Stimulated activated CD4-positive, alpha-beta T cell treated with anti-CD3 and anti-CD28 coated beads, Interleukin-4, amount 100 ng/mL, for 1 hour (primary cell): ENCODE data around the gene LBHD2.
"Not testable (repeated sequence)": the region's sequence is repeated elsewhere in the genome, so short reads cannot be mapped to it uniquely, and the experiment has no call there.

ENCODE experiments used
- DNase-seq: peaks from one replicate; pipeline ENCODE4 v3.0.0-alpha.2; 2020

LBHD2 gene

GRCh38 chr14:103107455-103107854 is 23.4 kb downstream of the LBHD2 start:
- no peak for DNase-seq

DNA sequence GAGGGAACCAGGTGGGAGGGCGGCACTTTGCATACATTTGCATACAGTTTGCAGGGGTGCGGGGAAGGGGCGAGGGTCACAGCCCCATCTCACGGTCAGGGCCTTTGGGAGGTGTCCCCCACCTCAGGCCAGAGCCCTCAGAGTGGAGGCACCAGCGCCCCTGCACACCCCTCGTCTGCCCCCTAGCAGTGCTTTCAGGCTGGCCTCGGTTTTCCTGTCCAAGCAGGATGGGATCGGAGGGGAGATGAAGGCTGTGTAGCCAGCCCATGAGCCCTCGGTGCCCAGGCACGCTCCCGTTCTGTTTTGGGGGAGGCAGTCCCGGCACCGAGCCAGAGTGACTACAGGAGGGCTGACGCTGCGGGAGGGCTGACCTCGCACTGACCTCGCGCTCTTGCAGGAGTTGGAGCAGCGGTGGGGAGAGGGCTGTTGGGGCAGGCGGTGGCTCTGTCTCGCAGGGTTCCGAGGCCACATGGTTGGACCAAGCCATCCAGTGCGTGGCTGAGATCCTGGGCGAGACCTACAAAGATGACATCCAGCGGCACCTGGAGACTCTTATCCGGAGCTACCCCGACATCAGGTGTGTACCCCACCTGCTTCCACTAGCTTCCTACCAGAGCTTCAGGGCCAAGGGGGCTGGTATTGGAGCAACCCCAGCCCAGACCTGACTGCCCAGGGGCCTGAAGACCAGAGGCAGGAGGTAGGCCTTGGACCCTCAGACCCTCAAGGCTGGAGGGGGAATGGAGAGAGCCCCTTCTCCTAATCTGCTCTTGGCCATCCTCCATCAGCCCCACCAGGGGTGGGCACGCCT is 24.1 kb downstream of the LBHD2 start:
- no peak for DNase-seq

GRCh38 chr14:103108749-103109207 is 24.8 kb downstream of the LBHD2 start:
- no peak for DNase-seq

- no peak for DNase-seq
Observed at GRCh38 chr14:103109535-103110441, 25.8 kb downstream of the LBHD2 start.

DNA sequence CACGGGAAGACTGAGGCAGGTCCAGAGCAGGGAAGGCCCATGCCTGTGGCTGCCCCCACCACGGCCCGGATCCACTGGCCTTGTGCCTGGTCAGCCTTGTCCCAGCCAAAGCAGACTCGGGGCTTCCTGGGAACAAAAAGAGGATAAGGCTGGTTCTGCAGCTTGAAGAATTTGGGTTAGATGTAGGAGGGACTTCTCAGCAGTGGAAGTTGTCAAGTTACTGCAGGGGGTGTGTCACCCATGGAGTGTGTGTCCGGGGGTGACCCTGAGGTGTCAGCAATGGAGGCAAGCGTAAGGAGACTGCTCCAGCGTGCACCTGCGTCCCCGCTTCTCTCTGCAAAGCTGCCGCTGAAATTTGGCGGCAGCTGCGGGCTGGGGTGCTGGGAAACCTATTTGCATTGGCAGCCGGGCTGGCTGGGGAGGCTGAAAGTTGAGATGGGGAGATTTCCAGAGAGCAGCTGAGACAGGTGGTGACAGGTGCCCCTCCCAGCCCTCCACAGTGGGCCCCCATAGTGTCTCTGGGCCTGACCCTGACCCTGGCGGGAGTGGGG is 26.7 kb downstream of the LBHD2 start:
- no peak for DNase-seq

- DNase-seq: no peak
Observed at GRCh38 chr14:103111232-103111868, 27.3 kb downstream of the LBHD2 start.

DNA sequence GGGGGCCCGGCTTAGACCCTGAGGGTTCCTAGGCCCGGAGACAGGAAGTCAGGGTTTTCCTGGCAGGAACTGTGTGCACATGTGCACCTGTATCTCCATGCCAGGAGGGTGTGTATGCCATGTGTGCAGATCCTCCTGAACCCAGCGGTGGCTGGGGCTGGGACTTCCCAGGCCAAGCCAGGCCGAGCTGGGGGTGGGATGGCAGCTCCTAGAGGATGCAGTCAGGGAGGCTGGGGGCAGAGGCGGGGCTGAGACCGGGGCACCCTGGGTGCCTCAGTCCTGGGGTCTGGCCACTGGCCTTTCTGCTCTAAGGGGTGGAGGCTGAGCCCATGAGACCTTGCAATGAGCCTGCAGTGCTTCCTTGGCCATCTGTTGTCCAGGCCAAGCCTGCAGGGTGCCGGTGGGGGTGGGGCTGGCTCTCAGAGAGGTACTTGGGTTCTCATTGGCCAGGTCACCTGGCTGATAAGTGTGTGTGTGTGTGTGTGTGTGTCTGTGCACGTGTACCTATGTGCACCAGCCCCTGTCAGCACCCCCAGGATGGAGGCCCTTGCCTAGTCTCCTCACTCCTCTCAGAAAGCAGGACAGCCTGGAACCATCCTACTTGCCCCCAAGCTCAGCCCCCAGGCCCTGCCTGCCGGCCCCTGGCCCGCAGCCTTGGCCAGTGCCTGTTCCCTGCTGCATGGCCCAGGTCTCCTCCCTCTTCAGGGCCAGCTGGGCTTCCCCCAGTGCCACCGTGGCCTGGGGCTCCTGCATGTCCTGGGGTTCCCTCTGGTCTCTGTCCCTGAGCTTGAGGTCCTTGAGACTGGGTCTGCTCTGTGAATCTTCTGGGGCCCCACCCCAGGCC is 28.6 kb downstream of the LBHD2 start:
- DNase-seq: no peak

DNA sequence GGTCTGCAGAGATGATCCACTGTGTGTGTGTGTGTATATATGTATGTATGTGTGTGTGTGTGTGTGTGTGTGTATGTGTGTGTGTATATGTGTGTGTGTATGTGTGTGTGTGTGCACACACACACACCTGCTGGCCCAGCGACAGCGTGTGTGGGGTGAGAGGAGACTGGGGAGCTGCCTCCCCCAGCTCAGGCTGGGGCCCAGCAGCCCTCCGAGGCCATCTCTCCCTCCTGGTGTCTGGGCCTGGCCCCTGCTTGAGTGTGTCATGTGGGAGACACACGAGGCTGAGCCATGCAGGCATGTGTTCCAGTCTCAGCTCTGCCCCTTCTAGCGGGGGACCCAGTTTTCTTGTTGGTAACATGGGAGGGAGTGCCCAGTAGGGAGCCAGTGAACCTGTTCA is 29.3 kb downstream of the LBHD2 start:
- DNase-seq: no peak

- DNase-seq: no peak
Observed at GRCh38 chr14:103113774-103114173, 29.8 kb downstream of the LBHD2 start.

- not testable (repeated sequence) for DNase-seq
Observed at GRCh38 chr14:103115086-103115679, 31.2 kb downstream of the LBHD2 start.

DNA sequence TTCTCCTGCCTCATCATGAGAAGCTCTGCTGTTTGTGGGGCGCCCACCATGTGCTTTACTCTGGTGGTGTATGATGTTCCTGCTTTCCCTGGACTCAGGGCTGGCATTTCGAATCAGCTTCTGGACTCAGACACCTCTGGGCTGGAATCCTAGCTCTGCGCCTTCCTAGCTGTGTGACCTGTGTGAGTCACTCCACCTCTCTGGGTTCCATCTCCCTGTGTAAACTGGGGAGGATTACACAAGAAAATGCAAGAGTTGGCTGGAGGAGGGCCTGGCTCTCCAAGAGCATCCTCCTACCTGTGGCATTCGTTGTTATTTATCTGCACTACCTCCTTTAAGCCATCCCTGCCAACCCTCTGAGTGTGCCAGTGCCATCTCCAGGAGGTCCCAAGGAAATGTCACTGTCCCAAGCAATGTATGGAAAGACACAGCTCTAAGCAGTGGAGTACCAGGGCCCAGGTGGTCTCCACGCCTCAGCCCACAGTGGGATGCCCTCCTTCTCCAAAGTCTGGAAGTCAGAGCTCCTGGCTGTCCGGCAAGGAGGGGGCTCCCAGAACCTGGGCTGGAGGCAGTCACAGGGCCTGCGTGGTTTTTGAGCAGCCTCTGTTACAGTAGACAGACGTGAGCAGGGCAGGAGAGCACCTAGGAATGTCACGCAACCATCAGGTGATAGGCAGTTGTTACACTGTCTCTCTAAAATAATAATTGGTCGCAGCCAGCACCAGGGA is 32.0 kb downstream of the LBHD2 start:
- DNase-seq: no peak

DNA sequence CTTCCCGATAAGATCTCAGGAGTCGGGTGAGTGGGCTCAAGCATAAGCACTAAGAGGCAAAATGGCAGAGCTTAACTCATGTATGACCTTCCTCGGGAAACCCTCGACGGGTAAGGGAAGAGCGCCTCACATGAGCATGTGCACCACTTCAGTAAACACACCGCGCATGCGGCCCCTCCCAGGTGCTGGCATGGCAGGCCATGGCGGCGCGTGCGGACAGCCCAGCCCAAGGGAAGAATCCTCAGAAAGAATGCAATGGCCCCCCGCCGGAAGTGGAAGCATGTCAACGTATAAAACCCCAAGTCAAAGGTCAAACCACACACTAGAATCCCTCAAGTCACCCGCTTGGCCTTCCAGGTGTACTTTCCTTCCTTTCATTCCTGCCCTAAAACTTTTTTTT is 32.6 kb downstream of the LBHD2 start:
- DNase-seq: no peak

DNA sequence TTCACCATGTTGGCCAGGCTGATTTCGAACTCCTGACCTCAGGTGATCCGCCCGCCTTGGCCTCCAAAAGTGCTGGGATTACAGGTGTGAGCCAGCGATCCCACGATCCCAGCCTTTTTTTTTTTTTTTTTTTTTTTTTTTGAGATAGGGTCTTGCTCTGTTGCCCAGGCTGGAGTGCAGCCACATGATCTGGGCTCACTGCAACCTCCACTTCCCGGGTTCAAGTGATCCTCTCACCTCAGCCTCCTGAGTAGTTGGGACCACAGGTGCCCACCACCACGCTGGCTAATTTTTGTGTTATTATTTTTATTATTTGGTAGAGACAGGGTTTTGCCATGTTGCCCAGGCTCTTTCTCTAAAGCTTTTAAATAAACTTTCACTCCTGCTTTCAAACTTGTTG is 33.5 kb downstream of the LBHD2 start:
- DNase-seq: not testable (repeated sequence)

DNA sequence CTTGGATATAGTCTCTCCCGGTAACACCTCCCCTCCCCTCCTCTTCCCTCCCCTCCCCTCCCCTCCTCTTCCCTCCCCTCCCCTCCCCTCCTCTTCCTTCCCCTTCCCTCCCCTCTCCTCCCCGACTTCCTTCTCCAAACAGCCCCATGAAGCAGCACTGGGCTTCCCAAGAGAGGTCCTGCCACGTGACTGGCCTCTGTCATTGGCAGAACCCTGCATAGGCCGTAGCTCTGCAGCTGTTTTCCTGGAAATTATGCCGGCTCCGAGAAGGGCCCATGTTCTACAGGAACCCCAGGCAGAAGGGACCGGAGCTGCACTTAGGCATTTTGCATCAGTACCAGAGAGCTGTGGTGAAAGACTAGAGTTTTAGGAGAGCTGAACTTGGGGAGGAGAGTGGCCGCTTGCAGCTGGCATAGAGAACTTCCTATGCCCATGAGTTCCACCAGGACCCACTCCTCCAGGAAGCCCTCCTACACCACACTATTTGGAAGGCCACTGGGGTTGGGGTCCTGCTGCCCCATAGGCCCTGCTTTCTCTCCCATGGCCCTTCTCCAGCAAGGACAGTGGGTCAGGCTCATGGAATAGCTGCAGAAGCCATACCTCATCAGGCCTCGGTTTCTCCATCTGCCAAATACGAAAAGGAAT is 34.1 kb downstream of the LBHD2 start:
- DNase-seq: no peak

DNA sequence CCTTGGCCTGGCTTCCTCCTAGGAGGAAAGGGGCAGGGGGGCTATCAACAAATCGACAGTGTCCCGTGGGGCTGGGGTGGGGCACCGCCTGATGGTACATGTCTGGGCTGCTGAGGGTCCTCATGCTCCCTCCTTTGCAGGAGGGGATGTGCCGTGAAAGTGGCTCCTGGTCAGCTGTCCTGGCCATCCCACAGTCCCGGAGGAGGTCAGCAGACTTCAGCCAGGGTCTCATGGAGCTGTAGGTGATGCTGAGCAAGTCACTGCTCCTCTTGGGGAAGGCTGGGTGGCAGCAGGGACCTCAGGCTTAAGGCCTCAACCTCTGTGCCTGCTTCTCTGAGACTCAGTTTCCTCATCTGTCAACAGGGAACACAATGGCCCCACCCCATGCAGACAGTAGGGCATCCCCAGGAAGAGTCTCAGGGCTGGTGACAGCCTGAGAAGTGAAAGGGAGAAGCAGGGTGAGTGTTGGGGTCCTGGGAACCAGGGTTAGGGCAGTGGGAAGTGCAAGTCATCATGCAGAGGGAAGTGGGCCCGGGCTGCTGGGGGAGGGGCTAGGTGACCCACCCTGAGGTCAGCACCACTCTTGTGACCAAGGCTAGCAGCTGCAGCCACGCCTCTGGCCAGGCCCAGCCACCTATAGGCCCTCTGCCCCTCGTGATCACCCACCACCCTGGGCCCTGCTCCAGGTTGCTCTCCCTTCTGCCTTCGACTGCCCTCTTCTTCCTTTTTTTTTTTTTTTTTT is 34.8 kb downstream of the LBHD2 start:
- DNase-seq: no peak

- DNase-seq: not testable (repeated sequence)
Observed at GRCh38 chr14:103119527-103119926, 35.5 kb downstream of the LBHD2 start.

- no peak for DNase-seq
Observed at GRCh38 chr14:103121121-103121845, 37.3 kb downstream of the LBHD2 start.

- DNase-seq: no peak
Observed at GRCh38 chr14:103121846-103122584, 38.0 kb downstream of the LBHD2 start.
